Measurements from ENCODE around the gene PTPRD. TPM values are rescaled to one million over a fixed set of nuclear protein-coding genes. Genes with fewer than 3 reads are reported as not detected.

The PTPRD gene
- total and polyA plus RNA-seq, 2 donors (not counting 1 experiment from before 2014, with no cell fraction given), result not detected

DNA sequence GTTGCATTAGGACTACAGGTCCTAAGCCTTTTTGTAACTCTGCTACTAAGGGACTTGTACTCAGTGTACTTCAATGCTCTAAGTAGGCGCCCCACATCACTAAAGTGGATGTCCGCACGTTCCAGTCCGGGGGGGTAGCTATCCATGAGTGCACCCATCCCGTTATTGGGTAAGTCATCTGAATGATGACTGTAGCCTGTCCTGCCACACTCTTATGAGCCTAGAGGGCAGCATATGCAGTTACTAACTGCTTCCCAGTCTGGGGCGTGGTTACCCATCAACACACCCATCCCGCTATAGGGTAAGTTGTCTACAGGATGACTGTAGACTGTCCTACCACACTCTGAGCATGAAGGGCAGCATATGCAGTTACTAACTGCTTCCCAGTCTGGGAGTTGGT lies 1053.9 kb downstream of the PTPRD start:
- H3K9ac ChIP-seq (ENCODE audit: low read length), result no peak overlapping the region
- no peaks in the 10 kb centered on the region for H3K4me1 ChIP-seq (ENCODE audit: control insufficient read depth in 2 of 2, insufficient read depth in 2 of 2, low read length in 2 of 2)
- DNase-seq (no peak), ATAC-seq (ENCODE audit: low read depth) (no peak)
- H3K4me2 ChIP-seq (replicated peaks; ENCODE audit: low read depth, low read length, poor library complexity, severe bottlenecking), result no peak overlapping the region
- no peak for TF ChIP-seq CTCF (IDR thresholded peaks at IDR 0.05)
- TF ChIP-seq EZH2 (IDR thresholded peaks at IDR 0.05; ENCODE audit: borderline replicate concordance, insufficient read depth, low read depth, low read length, poor library complexity, severe bottlenecking), result no peak
- ChIA-PET POLR2A (no interaction called here), CTCF (no interaction called here)
- Mint-ChIP-seq H3K4me3 (no peak overlapping the region), H3K27me3 (no peaks in the 10 kb centered on the region), H3K4me1 (no peaks in the 10 kb centered on the region), H3K27ac (no peak overlapping the region), H3K9me3 (ENCODE audit: insufficient read depth) (no peaks in the 10 kb centered on the region)
- intact Hi-C loops (cut with micrococcal nuclease), result no loop called here
- H3K79me2 ChIP-seq (ENCODE audit: control insufficient read depth, insufficient read depth, low read length), result no peaks in the 10 kb centered on the region
- no peak overlapping the region for H3K27ac ChIP-seq (ENCODE audit: low read length in 2 of 2)
- no peaks in the 10 kb centered on the region for H3K36me3 ChIP-seq (replicated peaks in 1 of 2; ENCODE audit: control extremely low read depth in 1 of 2, control insufficient read depth in 1 of 2, extremely low read depth in 1 of 2, insufficient read depth in 2 of 2, low read length in 1 of 2)
- H2AFZ ChIP-seq (ENCODE audit: insufficient read depth, low read depth, low read length, poor library complexity, severe bottlenecking), result no peak overlapping the region
- 95% methylated on average over 6 of the region's 7 CpGs for WGBS (ENCODE audit: insufficient coverage)
- no peak overlapping the region for H3K4me3 ChIP-seq (ENCODE audit: control extremely low read depth in 1 of 5, extremely low read depth in 1 of 5, insufficient read depth in 1 of 5, low read depth in 2 of 5, low read length in 4 of 5)
- H3K27me3 ChIP-seq (replicated peaks in 1 of 4; ENCODE audit: control extremely low read depth in 1 of 4, control insufficient read depth in 3 of 4, insufficient read depth in 4 of 4, low read length in 3 of 4), result no peaks in the 10 kb centered on the region
- no peaks in the 10 kb centered on the region for H4K20me1 ChIP-seq (ENCODE audit: control insufficient read depth, insufficient read depth, low read length, poor library complexity, severe bottlenecking)
- H3K9me3 ChIP-seq (ENCODE audit: control extremely low read depth in 1 of 3, control insufficient read depth in 2 of 3, insufficient read depth in 1 of 3, low read length in 2 of 3), result peaks cover 0 to 7% (median 0%) of the 10 kb centered on the region in 3 donors

DNA sequence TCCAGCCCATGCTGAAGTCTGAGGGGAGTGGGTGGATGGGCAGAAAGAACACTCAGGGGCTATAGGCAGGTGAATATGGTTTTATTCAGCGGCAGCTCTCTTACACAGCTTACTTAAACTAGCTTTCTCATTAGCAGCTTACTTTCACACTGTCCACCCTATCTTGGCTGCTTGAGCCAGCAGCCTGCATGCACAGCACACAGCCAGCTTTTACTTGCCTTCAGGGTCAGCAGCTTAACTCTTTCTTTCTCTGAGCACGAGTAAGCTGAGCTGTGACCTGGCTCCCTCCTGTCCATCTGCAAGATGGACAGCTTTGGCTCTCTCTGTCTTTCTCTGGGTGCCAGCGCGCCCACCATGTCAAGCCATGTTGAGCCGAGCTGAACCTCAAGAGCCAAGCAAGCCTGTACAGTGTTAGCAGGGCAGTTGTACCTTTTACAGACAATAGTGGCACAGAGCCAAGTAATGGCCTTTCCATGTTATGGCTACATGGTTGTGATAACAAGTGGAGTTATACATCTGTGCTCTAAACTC lies 1054.9 kb downstream of the PTPRD start:
- Histone ChIP-seq H3K27me3 (replicated peaks in 1 of 4; ENCODE audit: control extremely low read depth in 1 of 4, control insufficient read depth in 3 of 4, insufficient read depth in 4 of 4, low read length in 3 of 4) (no peaks in the 10 kb centered on the region), H4K20me1 (ENCODE audit: control insufficient read depth, insufficient read depth, low read length, poor library complexity, severe bottlenecking) (no peaks in the 10 kb centered on the region), H3K9me3 (ENCODE audit: control extremely low read depth in 1 of 3, control insufficient read depth in 2 of 3, insufficient read depth in 1 of 3, low read length in 2 of 3) (peaks cover 0 to 7% (median 0%) of the 10 kb centered on the region in 3 donors), H3K36me3 (replicated peaks in 1 of 2; ENCODE audit: control extremely low read depth in 1 of 2, control insufficient read depth in 1 of 2, extremely low read depth in 1 of 2, insufficient read depth in 2 of 2, low read length in 1 of 2) (no peaks in the 10 kb centered on the region), H3K4me2 (replicated peaks; ENCODE audit: low read depth, low read length, poor library complexity, severe bottlenecking) (no peak overlapping the region), H3K4me1 (ENCODE audit: control insufficient read depth in 2 of 2, insufficient read depth in 2 of 2, low read length in 2 of 2) (no peaks in the 10 kb centered on the region), H3K79me2 (ENCODE audit: control insufficient read depth, insufficient read depth, low read length) (no peaks in the 10 kb centered on the region), H3K4me3 (ENCODE audit: control extremely low read depth in 1 of 5, extremely low read depth in 1 of 5, insufficient read depth in 1 of 5, low read depth in 2 of 5, low read length in 4 of 5) (no peak overlapping the region), H3K27ac (ENCODE audit: low read length in 2 of 2) (no peak overlapping the region), H2AFZ (ENCODE audit: insufficient read depth, low read depth, low read length, poor library complexity, severe bottlenecking) (no peak overlapping the region), H3K9ac (ENCODE audit: low read length) (no peak overlapping the region)
- POLR2A ChIA-PET, result no interaction called here
- TF ChIP-seq EZH2 (IDR thresholded peaks at IDR 0.05; ENCODE audit: borderline replicate concordance, insufficient read depth, low read depth, low read length, poor library complexity, severe bottlenecking) (no peak), CTCF (IDR thresholded peaks at IDR 0.05) (no peak)
- ATAC-seq (ENCODE audit: low read depth) (no peak), DNase-seq (no peak)
- H3K4me3 Mint-ChIP-seq, result no peak overlapping the region
- intact Hi-C loops (cut with micrococcal nuclease), result no loop called here
- no peaks in the 10 kb centered on the region for H3K4me1 Mint-ChIP-seq
- CTCF ChIA-PET, result interaction anchor here (0.6 kb wide), 1 partner anchor 13 kb away, joined by 4 read pairs; no protein-coding TSS in a partner anchor
- no peaks in the 10 kb centered on the region for H3K27me3 Mint-ChIP-seq
- H3K27ac Mint-ChIP-seq, result no peak overlapping the region
- 88% methylated on average over 3 of the region's 5 CpGs for WGBS (ENCODE audit: insufficient coverage)
- H3K9me3 Mint-ChIP-seq (ENCODE audit: insufficient read depth), result no peaks in the 10 kb centered on the region

Data from B cell (primary cell).